Measurements from ENCODE around the gene OR8D1.

GRCh38 chr11:124322356-124322755 lies 8.6 kb upstream of the OR8D1 start:
- TF ChIP-seq POLR2AphosphoS5 (IDR thresholded peaks at IDR 0.05; ENCODE audit: low read depth, low read length) (no peak), SPI1 (IDR thresholded peaks at IDR 0.05; ENCODE audit: low read depth, low read length) (no peak), POU2F2 (IDR thresholded peaks at IDR 0.05; ENCODE audit: low read depth, low read length) (no peak), TAF1 (IDR thresholded peaks at IDR 0.05; ENCODE audit: low read depth, low read length) (no peak), POLR2A (IDR thresholded peaks at IDR 0.05; ENCODE audit: low read depth, low read length) (no peak)
